Choroid plexus epithelial cell (primary cell): ENCODE results near the gene P4HA1.
A peak's percentile ranks its signal among the peaks of the same experiment; 100 is the strongest.
"Not testable (repeated sequence)": the region's sequence is repeated elsewhere in the genome, so short reads cannot be mapped to it uniquely, and the experiment has no call there.

ENCODE experiments used
- DNase-seq: peaks from one replicate; pipeline ENCODE4 v3.0.0-alpha.2; 2010; ENCODE audit warnings: low read depth
- H3K4me3 ChIP-seq: 2 replicates; pipeline ENCODE4 v1.5.1; 2011; ENCODE audit warnings: low read depth, mild to moderate bottlenecking, control low read depth, low read length, moderate library complexity
- TF ChIP-seq, protein P1 (sequence below): conservative IDR thresholded peaks from 2 replicates; pipeline ENCODE4 v1.5.1; 2011; ENCODE audit warnings: low read depth, mild to moderate bottlenecking, control low read depth, inconsistent platforms, low read length, moderate library complexity

Gene P4HA1

DNA sequence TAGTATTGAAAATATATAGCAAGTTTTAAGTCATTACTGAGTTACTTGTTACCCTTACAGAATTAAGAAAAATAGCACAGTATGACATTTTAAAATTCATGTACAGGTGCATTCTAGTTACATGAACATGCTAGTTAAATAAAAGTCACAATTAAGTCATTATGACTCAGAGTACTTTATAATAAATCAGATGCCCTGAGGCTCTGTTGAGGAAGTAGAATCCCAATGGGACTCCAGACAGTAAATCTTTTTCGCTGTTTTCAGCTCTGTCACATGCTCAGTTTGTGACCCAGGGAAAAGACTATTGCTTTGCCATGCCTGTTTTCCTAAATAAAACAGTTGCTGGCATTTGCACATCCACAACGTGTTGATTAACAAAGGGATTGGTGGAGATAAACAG, 34.6 kb upstream of the P4HA1 start:
- no peak for DNase-seq
- H3K4me3 ChIP-seq, result no peak overlapping the region
- TF ChIP-seq, protein P1, sequence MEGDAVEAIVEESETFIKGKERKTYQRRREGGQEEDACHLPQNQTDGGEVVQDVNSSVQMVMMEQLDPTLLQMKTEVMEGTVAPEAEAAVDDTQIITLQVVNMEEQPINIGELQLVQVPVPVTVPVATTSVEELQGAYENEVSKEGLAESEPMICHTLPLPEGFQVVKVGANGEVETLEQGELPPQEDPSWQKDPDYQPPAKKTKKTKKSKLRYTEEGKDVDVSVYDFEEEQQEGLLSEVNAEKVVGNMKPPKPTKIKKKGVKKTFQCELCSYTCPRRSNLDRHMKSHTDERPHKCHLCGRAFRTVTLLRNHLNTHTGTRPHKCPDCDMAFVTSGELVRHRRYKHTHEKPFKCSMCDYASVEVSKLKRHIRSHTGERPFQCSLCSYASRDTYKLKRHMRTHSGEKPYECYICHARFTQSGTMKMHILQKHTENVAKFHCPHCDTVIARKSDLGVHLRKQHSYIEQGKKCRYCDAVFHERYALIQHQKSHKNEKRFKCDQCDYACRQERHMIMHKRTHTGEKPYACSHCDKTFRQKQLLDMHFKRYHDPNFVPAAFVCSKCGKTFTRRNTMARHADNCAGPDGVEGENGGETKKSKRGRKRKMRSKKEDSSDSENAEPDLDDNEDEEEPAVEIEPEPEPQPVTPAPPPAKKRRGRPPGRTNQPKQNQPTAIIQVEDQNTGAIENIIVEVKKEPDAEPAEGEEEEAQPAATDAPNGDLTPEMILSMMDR, result no peak

DNA sequence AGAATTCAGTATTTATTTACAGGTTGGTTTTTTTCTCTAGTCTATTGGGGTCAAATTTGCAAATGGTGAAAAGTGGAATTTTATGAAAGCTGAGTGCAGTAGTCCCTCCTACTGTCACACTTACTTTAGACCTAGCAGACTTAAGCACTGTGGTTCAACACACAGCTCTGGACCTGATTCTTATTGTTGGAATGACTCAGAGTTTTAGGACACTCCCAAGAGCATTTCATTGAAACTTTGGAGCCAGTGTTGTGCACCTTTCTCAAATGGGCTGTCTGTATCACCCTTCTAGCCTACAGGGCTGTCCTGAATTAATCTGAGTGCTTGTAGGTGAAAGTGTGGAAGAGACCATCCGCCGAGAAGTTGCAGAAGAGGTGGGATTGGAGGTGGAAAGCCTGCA, 29.7 kb upstream of the P4HA1 start:
- TF ChIP-seq, protein P1, result no peak
- H3K4me3 ChIP-seq, result no peak overlapping the region
- DNase-seq, result no peak

DNA sequence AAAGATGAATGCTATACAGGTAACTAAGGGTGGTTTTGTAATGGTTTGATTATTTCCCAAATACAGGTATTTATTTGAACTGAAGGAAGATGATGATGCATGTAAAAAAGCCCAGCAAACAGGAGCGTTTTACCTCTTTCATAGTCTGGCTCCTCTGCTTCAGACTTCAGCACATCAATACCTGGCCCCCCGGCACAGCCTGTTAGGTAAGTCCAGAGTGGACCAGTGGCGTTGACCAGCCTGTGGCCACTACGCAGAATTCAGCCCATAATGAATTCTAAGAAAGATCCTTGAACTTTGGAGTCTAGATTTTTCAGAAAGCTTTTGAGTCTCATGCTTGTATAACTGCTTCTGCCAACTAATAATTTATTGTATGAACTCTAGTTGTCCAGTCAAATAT, 23.3 kb upstream of the P4HA1 start:
- TF ChIP-seq, protein P1, result no peak
- no peak overlapping the region for H3K4me3 ChIP-seq
- DNase-seq, result no peak

GRCh38 chr10:73119457-73119856, 22.8 kb upstream of the P4HA1 start:
- DNase-seq, result no peak
- no peak overlapping the region for H3K4me3 ChIP-seq
- TF ChIP-seq, protein P1, result no peak

GRCh38 chr10:73117976-73118743, 21.5 kb upstream of the P4HA1 start:
- DNase-seq, result peak; percentile 56
- H3K4me3 ChIP-seq, result no peak overlapping the region
- TF ChIP-seq, protein P1, result no peak

GRCh38 chr10:73116017-73116416, 19.4 kb upstream of the P4HA1 start:
- TF ChIP-seq, protein P1, result no peak
- DNase-seq, result no peak
- no peak overlapping the region for H3K4me3 ChIP-seq

DNA sequence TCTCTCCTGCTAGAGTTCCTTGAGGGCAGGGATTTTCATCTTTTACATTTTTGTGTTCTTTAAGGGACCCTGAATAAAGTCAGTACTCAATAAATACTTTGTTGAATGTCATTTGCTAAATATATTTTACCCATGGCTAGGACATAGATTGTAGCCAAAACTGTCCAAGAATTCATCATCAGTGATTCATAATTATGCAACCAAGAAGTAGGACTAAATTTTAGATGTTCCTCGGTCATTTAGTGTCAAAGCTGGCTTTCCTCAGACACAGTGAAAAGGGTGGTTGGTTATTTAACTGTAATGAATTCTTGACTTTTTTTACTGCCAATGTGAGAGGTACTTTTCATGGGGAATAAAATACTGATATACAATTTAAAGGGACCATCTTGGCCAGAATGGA, 16.9 kb upstream of the P4HA1 start:
- TF ChIP-seq, protein P1, result no peak
- H3K4me3 ChIP-seq, result no peak overlapping the region
- DNase-seq, result peak; percentile 12

DNA sequence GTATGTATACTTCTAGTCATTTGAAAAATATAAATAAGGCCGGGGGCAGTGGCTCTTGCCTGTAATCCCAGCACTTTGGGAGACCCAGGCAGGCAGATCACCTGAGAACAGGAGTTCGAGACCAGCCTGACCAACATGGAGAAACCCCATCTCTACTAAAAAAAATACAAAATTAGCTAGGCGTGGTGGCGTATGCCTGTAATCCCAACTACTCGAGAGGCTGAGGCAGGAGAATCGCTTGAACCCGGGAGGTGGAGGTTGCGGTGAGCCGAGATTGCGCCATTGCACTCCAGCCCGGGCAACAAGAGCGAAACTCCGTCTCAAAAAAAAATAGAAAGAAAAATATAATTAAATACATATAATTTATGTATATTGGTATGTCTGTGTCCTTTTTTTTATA, 15.4 kb upstream of the P4HA1 start:
- not testable (repeated sequence) for DNase-seq, H3K4me3 ChIP-seq
